Lower leg skin (tissue), 4 donors: ENCODE results near the gene HARS2. TPM values are rescaled to one million over a fixed set of nuclear protein-coding genes. Genes with fewer than 3 reads are reported as not detected.
"Not testable (repeated sequence)": the region's sequence is repeated elsewhere in the genome, so short reads cannot be mapped to it uniquely, and the experiment has no call there.

Source experiments
- DNase-seq, 2 donors: peaks; one replicate each; pipeline ENCODE4 v3.0.0-alpha.2; 2019; ENCODE audit warnings: low spot score in 2 of 2
- H3K4me3 ChIP-seq: fragments of 200-600 bp; sonication (generic); 2 replicates; pipeline ENCODE4 v1.5.1; 2017; ENCODE audit warnings: mild to moderate bottlenecking, low read depth; ENCODE audit not compliant: poor library complexity, severe bottlenecking
- CTCF ChIP-seq, 3 donors: fragments of 450-650 bp; IDR thresholded peaks; one replicate each; pipeline ENCODE4 v1.5.1; 2016; ENCODE audit warnings: antibody characterized with exemption in 3 of 3, mild to moderate bottlenecking in 3 of 3, moderate library complexity in 2 of 3
- POLR2A ChIP-seq, 2 donors: fragments of 450-650 bp; IDR thresholded peaks; one replicate each; pipeline ENCODE4 v1.6.1; 2016 to 2017; ENCODE audit warnings: antibody characterized with exemption in 2 of 2, mild to moderate bottlenecking in 1 of 2, moderate library complexity in 1 of 2
- WGBS, 2 donors: methylation state at CpG; one replicate each; pipeline ENCODE4 v1.1.5; 2018; 5-methylcytosine and 5-hydroxymethylcytosine counted together
- intact Hi-C: fragments of 100-400 bp; cut with DNase I; formaldehyde crosslinking; loops from one replicate; pipeline ENCODE4 v1.15.0; 2023; ENCODE audit warnings: low total_unique reads
- total RNA-seq, 4 donors: library from RNA; depleted of rRNA; stranded (reverse); fragments of >200 nt; gene quantifications; one replicate each; pipeline ENCODE4 v1.1.0, GENCODE V29; 2016

The HARS2 gene
- 10 to 100 TPM; 17.4 to 37.2 (median 31.8) TPM for total RNA-seq

- TF ChIP-seq POLR2A (IDR thresholded peaks at IDR 0.05) = no peak
- no peak for TF ChIP-seq CTCF (IDR thresholded peaks at IDR 0.05)
- 1% methylated on average over 52 to 55 of the region's 61 CpGs for WGBS, 2 donors
- peak within 1 kb of the TSS; percentile 89 for H3K4me3 ChIP-seq
- DNase-seq = peak; percentile 90 to 98
- intact Hi-C loops = no loop called here
Measured at GRCh38 chr5:140690941-140691924, at the start of gene HARS2, which contains the start of gene HARS1. Gene HARS2, plus strand, starts transcription at chr5:140691455. Its CDS starts 194 bp downstream, at chr5:140691649. Gene HARS1, minus strand, starts transcription at chr5:140691370. Its CDS starts 66 bp downstream, at chr5:140691304.

DNA sequence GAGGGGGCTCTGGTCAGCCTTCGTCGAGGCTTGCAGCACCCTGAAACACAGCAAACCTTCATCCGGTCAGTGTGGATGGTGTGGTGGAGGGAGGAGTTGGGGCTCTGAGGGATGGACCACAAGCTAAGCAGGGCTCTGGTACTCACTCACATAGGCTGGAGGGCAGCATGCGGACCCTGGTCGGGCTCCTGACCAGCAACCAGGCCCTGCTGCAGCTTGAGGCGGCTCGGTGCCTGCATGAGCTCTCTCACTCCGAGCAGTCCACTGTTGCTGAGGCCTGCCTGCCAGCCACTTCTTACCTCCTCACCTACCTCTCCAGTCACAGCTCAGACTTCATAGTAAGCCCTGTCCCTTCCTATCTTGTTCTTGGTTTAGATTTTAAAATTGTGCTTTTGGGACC, 49.5 kb upstream of the HARS2 start:
- WGBS, 2 donors = 73 to 85% methylated on average over 6 to 8 of the region's 8 CpGs
- intact Hi-C loops = no loop called here
- no peak overlapping the region for H3K4me3 ChIP-seq
- DNase-seq = peak in 1 of 2 donors; percentile 70
- TF ChIP-seq POLR2A (IDR thresholded peaks at IDR 0.05) (no peak), CTCF (IDR thresholded peaks at IDR 0.05) (no peak)

- no peak overlapping the region for H3K4me3 ChIP-seq
- 43 to 49% methylated on average over 3 of the region's 3 CpGs for WGBS, 2 donors
- intact Hi-C loops = no loop called here
- DNase-seq = peak in 1 of 2 donors; percentile 78
- TF ChIP-seq POLR2A (IDR thresholded peaks at IDR 0.05) (no peak), CTCF (IDR thresholded peaks at IDR 0.05) (no peak)
Measured at GRCh38 chr5:140642718-140643117, 48.5 kb upstream of the HARS2 start.

DNA sequence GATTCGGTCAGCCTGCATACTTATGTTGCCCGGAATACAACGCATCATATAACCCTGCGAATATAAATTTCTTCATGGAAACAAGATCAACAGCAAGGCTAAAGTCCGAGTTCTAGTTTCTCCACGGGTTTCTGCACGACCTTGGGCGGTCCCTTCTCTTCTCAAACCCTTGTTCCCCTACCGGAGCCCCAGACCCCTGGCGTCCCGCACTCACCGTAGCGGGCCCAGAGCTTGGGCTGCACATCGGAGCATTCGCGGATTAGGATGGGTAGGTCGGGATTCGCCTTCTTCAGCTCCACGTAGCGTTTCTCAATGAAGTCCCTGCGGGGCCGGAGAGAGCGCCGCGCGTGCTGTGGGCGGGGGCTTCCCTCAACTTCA, 44.2 kb upstream of the HARS2 start:
- WGBS, 2 donors = 1% methylated on average over 18 to 27 of the region's 27 CpGs
- peak overlapping the region; percentile 69 for H3K4me3 ChIP-seq
- intact Hi-C loops = no loop called here
- no peak for DNase-seq
- no peak for TF ChIP-seq CTCF (IDR thresholded peaks at IDR 0.05)
- no peak for TF ChIP-seq POLR2A (IDR thresholded peaks at IDR 0.05)

- H3K4me3 ChIP-seq = no peak overlapping the region
- 95 to 96% methylated on average over 17 of the region's 17 CpGs for WGBS, 2 donors
- intact Hi-C loops = no loop called here
- DNase-seq = no peak
- TF ChIP-seq CTCF (IDR thresholded peaks at IDR 0.05) (no peak), POLR2A (IDR thresholded peaks at IDR 0.05) (no peak)
Measured at GRCh38 chr5:140658870-140659269, 32.4 kb upstream of the HARS2 start.

DNA sequence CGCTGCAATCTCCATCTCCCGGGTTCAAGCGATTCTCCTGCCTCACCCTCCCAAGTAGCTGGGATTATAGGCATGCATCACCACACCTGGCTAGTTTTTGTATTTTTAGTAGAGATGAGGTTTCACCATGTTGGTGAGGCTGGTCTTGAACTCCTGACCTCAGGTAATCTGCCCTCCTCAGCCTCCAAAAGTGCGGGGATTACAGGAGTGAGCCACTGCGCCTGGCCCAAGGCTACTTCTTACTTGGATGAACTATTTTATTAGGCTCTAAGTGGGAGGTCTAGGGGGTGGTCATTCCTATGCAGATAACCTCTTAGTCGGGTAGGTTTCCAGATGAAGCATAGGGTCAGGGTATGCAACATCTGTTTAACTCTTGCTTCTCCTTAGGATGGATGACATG, 30.9 kb upstream of the HARS2 start:
- intact Hi-C loops, H3K4me3 ChIP-seq: not testable (repeated sequence)
- peak in 1 of 2 donors; percentile 70 for DNase-seq
- 84 to 88% methylated on average over 6 of the region's 6 CpGs for WGBS, 2 donors
